Measurements from ENCODE around the gene EBF4. TPM values are rescaled to one million over a fixed set of nuclear protein-coding genes. Genes with fewer than 3 reads are reported as not detected.

The EBF4 gene
- total RNA-seq, 4 donors from 2014 or later = 24.2 to 55.8 (median 42.4) TPM

GRCh38 chr20:2691663-2692035 lies 931 bp upstream of the EBF4 start:
- Histone ChIP-seq H3K9me3 (no peaks in the 10 kb centered on the region), H3K4me1 (peaks cover 3 to 22% of the 10 kb centered on the region in 2 donors), H3K27me3 (no peaks in the 10 kb centered on the region), H3K36me3 (no peaks in the 10 kb centered on the region), H3K4me3 (replicated peaks in 1 of 3) (peak overlapping the region in 1 of 3 donors; percentile 45), H3K27ac (peak overlapping the region; percentile 25 to 73 (median 50))
- 47 to 55% methylated on average over 10 of the region's 10 CpGs for WGBS, 2 donors
- intact Hi-C loops (cut with DNase I) = loop anchor here (5.0 kb wide), 2 partner anchors 51 to 151 kb away; partner anchors contain the start of genes PCED1A and VPS16
- no peak for TF ChIP-seq POLR2A (IDR thresholded peaks at IDR 0.05)
- TF ChIP-seq CTCF (IDR thresholded peaks at IDR 0.05) = no peak
- peak in 1 of 2 donors; percentile 29 for DNase-seq

- Histone ChIP-seq H3K27ac (no peak overlapping the region), H3K9me3 (no peaks in the 10 kb centered on the region), H3K4me3 (replicated peaks in 1 of 3) (peak overlapping the region in 1 of 3 donors; percentile 58), H3K27me3 (no peaks in the 10 kb centered on the region), H3K4me1 (peaks cover 3 to 22% of the 10 kb centered on the region in 2 donors), H3K36me3 (no peaks in the 10 kb centered on the region)
- intact Hi-C loops (cut with DNase I) = loop anchor here (5.0 kb wide), 2 partner anchors 49 to 149 kb away; partner anchors contain the start of genes PCED1A and VPS16
- TF ChIP-seq CTCF (IDR thresholded peaks at IDR 0.05) (no peak), POLR2A (IDR thresholded peaks at IDR 0.05) (no peak)
- WGBS, 2 donors = no CpG with 5 or more reads among the region's 64 CpGs
- DNase-seq = peak in 1 of 2 donors; percentile 19
Observed at GRCh38 chr20:2692886-2693285, 306 bp downstream of the EBF4 start.

GRCh38 chr20:2693286-2694007 lies 867 bp downstream of the EBF4 start:
- WGBS, 2 donors = 8% methylated on average over 5 of the region's 89 CpGs; no CpG with 5 or more reads in 1 of the 2 donors
- Histone ChIP-seq H3K9me3 (no peaks in the 10 kb centered on the region), H3K36me3 (no peaks in the 10 kb centered on the region), H3K27ac (peak overlapping the region in 1 of 3 donors; percentile 59), H3K27me3 (no peaks in the 10 kb centered on the region), H3K4me3 (replicated peaks in 1 of 3) (peak overlapping the region in 1 of 3 donors; percentile 58), H3K4me1 (peaks cover 3 to 22% of the 10 kb centered on the region in 2 donors)
- intact Hi-C loops (cut with DNase I) = loop anchor here (5.0 kb wide), 2 partner anchors 49 to 149 kb away; partner anchors contain the start of genes PCED1A and VPS16
- DNase-seq = peak; percentile 52 to 69
- TF ChIP-seq CTCF (IDR thresholded peaks at IDR 0.05) (no peak), POLR2A (IDR thresholded peaks at IDR 0.05) (peak in 1 of 2 donors; percentile 15)

GRCh38 chr20:2694008-2694471 lies 1.5 kb downstream of the EBF4 start:
- TF ChIP-seq POLR2A (IDR thresholded peaks at IDR 0.05) = peak in 1 of 2 donors; percentile 1
- no peak for TF ChIP-seq CTCF (IDR thresholded peaks at IDR 0.05)
- no peaks in the 10 kb centered on the region for H3K36me3 ChIP-seq
- 31% methylated on average over 10 to 15 of the region's 23 CpGs for WGBS, 2 donors
- intact Hi-C loops (cut with DNase I) = loop anchor here (5.0 kb wide), 2 partner anchors 48 to 148 kb away; partner anchors contain the start of genes PCED1A and VPS16
- H3K27me3 ChIP-seq = no peaks in the 10 kb centered on the region
- H3K9me3 ChIP-seq = no peaks in the 10 kb centered on the region
- H3K4me3 ChIP-seq (replicated peaks in 1 of 3) = peak overlapping the region in 1 of 3 donors; percentile 58
- no peak overlapping the region for H3K27ac ChIP-seq
- peaks cover 3 to 22% of the 10 kb centered on the region in 2 donors for H3K4me1 ChIP-seq
- DNase-seq = peak in 1 of 2 donors; percentile 24

- H3K9me3 ChIP-seq = no peaks in the 10 kb centered on the region
- H3K27me3 ChIP-seq = no peaks in the 10 kb centered on the region
- no peak for TF ChIP-seq POLR2A (IDR thresholded peaks at IDR 0.05)
- no peak for DNase-seq
- intact Hi-C loops (cut with DNase I) = loop anchor here (5.0 kb wide), 2 partner anchors 48 to 148 kb away; partner anchors contain the start of genes PCED1A and VPS16
- no peak overlapping the region for H3K27ac ChIP-seq
- H3K36me3 ChIP-seq = no peaks in the 10 kb centered on the region
- peaks cover 3 to 22% of the 10 kb centered on the region in 2 donors for H3K4me1 ChIP-seq
- H3K4me3 ChIP-seq (replicated peaks in 1 of 3) = no peak overlapping the region
- WGBS, 2 donors = 68 to 70% methylated on average over 10 to 13 of the region's 13 CpGs
Observed at GRCh38 chr20:2694519-2694918, 1.9 kb downstream of the EBF4 start.
